Right lobe of liver (tissue), 4 donors: Measurements from ENCODE around the gene PTCRA.

Experiments
- CTCF ChIP-seq, 4 donors: fragments of 200-600 bp in 3 of 4; fragments of 450-650 bp in 1 of 4; IDR thresholded peaks; one replicate each; pipeline versions ENCODE4 v1.5.1 to v1.8.0; 2016 to 2022; ENCODE audit warnings: antibody characterized with exemption in 4 of 4, mild to moderate bottlenecking in 2 of 4
- POLR2A ChIP-seq: fragments of 450-650 bp; IDR thresholded peaks from one replicate; pipeline ENCODE4 v1.6.1; 2017; ENCODE audit warnings: antibody characterized with exemption, mild to moderate bottlenecking
- donor health status: DM: no; HTN: no; CAD: no.
- donor health status: DM: no; HTN: no; CAD: no.
- donor health status: DM: no; HTN: yes; CAD: no.

GRCh38 chr6:42940493-42941045 lies 24.7 kb downstream of the PTCRA start:
- TF ChIP-seq CTCF (IDR thresholded peaks at IDR 0.05) (no peak), POLR2A (no peak)
